CD4-positive, alpha-beta T cell (primary cell): ENCODE results near the gene KITLG. TPM values are rescaled to one million over a fixed set of nuclear protein-coding genes. Genes with fewer than 3 reads are reported as not detected.

Experiments
- ATAC-seq: fragments of 200-7000 bp; cut with Tn5 transposase; one replicate; pipeline ENCODE4 v1.10.0; 2022; ENCODE audit warnings: mild to moderate bottlenecking; ENCODE audit not compliant: poor library complexity
- CTCF ChIA-PET: fragments of 350-600 bp; sonication (Branson Sonifier 250); formaldehyde crosslinking; loops from one replicate; lab custom pipeline; 2021; ENCODE audit warnings: antibody characterized with exemption, inconsistent platforms; lab: Charles Lee
- POLR2A ChIA-PET: fragments of 350-600 bp; sonication (Branson Sonifier 250); formaldehyde crosslinking; loops from one replicate; lab custom pipeline; 2021; ENCODE audit warnings: antibody characterized with exemption, inconsistent platforms; lab: Charles Lee
- DNase-seq, 14 experiments: peaks; one replicate each; pipeline ENCODE4 v3.0.0-alpha.2; 2013 to 2020; ENCODE audit warnings: mixed read lengths in 2 of 14
- H3K27ac ChIP-seq, 2 donors: one replicate each; pipeline versions ENCODE4 v1.5.1 to v1.7.0; 2013; ENCODE audit warnings: low read length in 2 of 2, low read depth in 1 of 2, mild to moderate bottlenecking in 1 of 2
- H3K27me3 ChIP-seq, 2 experiments: 1 replicate in 1 of 2; 2 replicates in 1 of 2; pipeline versions ENCODE4 v1.6.1 to v1.7.0; 2013; ENCODE audit warnings: low read length in 2 of 2, control low read depth in 1 of 2, mild to moderate bottlenecking in 1 of 2, moderate library complexity in 1 of 2; ENCODE audit not compliant: insufficient read depth in 2 of 2, control insufficient read depth in 1 of 2
- H3K36me3 ChIP-seq: one replicate; pipeline ENCODE4 v1.6.1; 2013; ENCODE audit warnings: low read length, control low read depth; ENCODE audit not compliant: insufficient read depth
- H3K4me1 ChIP-seq: one replicate; pipeline ENCODE4 v1.6.1; 2013; ENCODE audit warnings: low read length, control low read depth; ENCODE audit not compliant: insufficient read depth
- H3K4me3 ChIP-seq: one replicate; pipeline ENCODE4 v1.5.1; 2013; ENCODE audit warnings: mild to moderate bottlenecking, low read length, moderate library complexity
- H3K9me3 ChIP-seq, 2 experiments: 1 replicate in 1 of 2; 2 replicates in 1 of 2; pipeline versions ENCODE4 v1.6.1 to v1.7.0; 2013; ENCODE audit warnings: low read length in 2 of 2, mild to moderate bottlenecking in 2 of 2, control low read depth in 1 of 2, moderate library complexity in 1 of 2; ENCODE audit not compliant: control insufficient read depth in 1 of 2, insufficient read depth in 1 of 2
- H3K27ac Mint-ChIP-seq: one replicate; pipeline ENCODE4 v1.8.0; 2020; ENCODE audit warnings: mixed read lengths
- H3K27me3 Mint-ChIP-seq: one replicate; pipeline ENCODE4 v1.8.0; 2021; ENCODE audit warnings: mixed read lengths
- H3K36me3 Mint-ChIP-seq: one replicate; pipeline ENCODE4 v1.8.0; 2021; ENCODE audit warnings: low read depth, mixed read lengths
- H3K4me1 Mint-ChIP-seq: one replicate; pipeline ENCODE4 v1.8.0; 2021; ENCODE audit warnings: low read depth, mixed read lengths
- H3K4me3 Mint-ChIP-seq: one replicate; pipeline ENCODE4 v1.8.0; 2020; ENCODE audit warnings: mild to moderate bottlenecking, mixed read lengths
- H3K9me3 Mint-ChIP-seq: one replicate; pipeline ENCODE4 v1.8.0; 2020; ENCODE audit warnings: mixed read lengths
- CTCF ChIP-seq: fragments of 200-600 bp; IDR thresholded peaks from one replicate; pipeline ENCODE4 v1.8.0; 2022; ENCODE audit warnings: antibody characterized with exemption, mild to moderate bottlenecking
- intact Hi-C, 2 experiments: fragments of 100-400 bp; cut with DNase I in 1 of 2; cut with micrococcal nuclease in 1 of 2; formaldehyde crosslinking; loops; one replicate each; pipeline versions ENCODE4 v1.15.1 to v1.9.0; 2023 to 2025; cut with DNase I, micrococcal nuclease
- total RNA-seq, 174 experiments: library from RNA in 2 of 174; stranded (reverse) in 2 of 174; gene quantifications; one replicate each; pipeline ENCODE4 v1.2.3 and lab custom pipeline; 2021 to 2026

KITLG gene
- total RNA-seq, 2 experiments from 2014 or later: not detected

DNA sequence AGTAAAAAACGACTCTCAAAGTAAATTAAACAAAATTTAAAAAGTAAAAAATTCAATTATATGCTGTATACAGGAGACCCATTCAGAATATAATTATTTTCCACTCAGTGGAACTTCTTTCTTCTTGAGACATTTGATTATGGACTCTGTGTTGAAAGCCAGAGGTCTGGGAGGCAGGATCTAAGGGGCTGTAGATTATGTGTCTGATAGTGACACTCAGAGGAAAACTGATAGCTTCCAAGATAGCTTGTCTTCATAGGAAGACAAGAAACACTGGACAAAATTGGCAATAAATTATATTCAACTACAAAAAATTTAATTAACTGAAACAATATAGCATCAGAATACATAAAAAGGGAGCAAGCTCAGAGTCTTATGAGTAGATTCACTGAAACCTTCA, 135.8 kb downstream of the KITLG start:
- Histone ChIP-seq H3K27ac (no peak overlapping the region), H3K4me1 (no peaks in the 10 kb centered on the region), H3K9me3 (no peaks in the 10 kb centered on the region), H3K4me3 (no peak overlapping the region), H3K36me3 (no peaks in the 10 kb centered on the region), H3K27me3 (no peaks in the 10 kb centered on the region)
- TF ChIP-seq CTCF: no peak
- POLR2A ChIA-PET: no interaction called here
- Mint-ChIP-seq H3K4me1 (no peaks in the 10 kb centered on the region), H3K9me3 (no peaks in the 10 kb centered on the region), H3K36me3 (no peaks in the 10 kb centered on the region), H3K27ac (no peak overlapping the region), H3K4me3 (no peak overlapping the region), H3K27me3 (no peaks in the 10 kb centered on the region)
- DNase-seq: no peak
- no peak for ATAC-seq
- CTCF ChIA-PET: no interaction called here
- intact Hi-C loops: no loop called here
